Inflammatory macrophage (primary cell): ENCODE data around the gene DNAJC4.
"Not testable (repeated sequence)": the region's sequence is repeated elsewhere in the genome, so short reads cannot be mapped to it uniquely, and the experiment has no call there.

Source experiments
- DNase-seq, 2 donors: peaks; one replicate each; pipeline ENCODE4 v3.0.0-alpha.2; 2020 to 2022

The DNAJC4 gene

DNA sequence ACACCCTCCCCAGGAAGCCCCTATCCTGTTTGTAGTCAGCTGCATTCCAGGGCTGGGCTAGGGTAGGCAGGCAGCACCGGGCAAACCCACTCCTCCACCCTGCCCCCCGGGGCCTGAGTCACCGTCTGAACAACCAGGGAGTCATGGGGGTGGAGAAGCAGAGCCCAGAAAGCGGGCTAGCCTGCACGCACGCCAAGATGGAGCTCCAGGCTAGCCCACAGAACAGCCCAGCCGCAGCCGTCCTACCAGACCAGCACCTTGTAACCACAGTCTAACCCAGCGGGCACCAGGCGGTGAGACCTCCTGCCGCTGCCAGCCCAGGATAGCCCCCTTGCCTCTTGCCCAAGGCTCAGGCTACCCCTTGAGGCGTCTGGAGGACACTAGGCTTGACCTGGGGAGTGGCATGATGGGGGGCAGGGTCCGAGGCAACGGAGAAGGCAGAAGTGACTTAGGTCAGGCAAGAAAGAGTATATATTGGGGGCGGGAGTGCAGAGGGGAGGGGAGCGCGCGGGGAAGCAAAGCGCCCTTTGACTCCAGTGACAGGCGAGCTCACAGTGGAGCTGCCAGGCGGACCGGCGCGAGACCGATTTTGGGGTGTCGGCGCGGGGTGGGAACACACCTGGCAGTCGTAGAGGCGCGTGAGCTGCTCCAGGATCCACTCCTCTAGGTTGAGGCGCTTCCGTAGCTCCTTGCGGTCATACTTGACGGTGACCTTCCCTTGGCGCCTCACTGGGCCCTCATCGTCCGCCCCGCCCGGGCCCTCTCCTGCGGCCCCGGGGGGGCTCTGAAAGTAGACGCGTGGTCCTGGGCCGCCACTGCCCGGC is 15.7 kb downstream of the DNAJC4 start:
- peak; percentile 51 to 81 for DNase-seq

DNA sequence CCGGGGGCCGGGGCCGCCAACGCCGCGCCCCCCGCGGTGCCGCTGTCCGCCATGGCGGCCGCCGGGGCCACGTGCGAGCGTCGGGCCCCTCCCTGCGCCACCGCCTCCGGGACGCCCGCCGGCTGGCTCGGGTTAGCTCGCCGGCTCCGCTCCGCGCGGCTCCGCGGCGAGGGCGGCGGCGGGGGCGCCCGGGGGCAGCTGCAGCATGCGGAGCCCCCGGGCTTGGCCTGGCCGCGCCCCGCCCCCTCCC is 16.2 kb downstream of the DNAJC4 start:
- not testable (repeated sequence) for DNase-seq

DNA sequence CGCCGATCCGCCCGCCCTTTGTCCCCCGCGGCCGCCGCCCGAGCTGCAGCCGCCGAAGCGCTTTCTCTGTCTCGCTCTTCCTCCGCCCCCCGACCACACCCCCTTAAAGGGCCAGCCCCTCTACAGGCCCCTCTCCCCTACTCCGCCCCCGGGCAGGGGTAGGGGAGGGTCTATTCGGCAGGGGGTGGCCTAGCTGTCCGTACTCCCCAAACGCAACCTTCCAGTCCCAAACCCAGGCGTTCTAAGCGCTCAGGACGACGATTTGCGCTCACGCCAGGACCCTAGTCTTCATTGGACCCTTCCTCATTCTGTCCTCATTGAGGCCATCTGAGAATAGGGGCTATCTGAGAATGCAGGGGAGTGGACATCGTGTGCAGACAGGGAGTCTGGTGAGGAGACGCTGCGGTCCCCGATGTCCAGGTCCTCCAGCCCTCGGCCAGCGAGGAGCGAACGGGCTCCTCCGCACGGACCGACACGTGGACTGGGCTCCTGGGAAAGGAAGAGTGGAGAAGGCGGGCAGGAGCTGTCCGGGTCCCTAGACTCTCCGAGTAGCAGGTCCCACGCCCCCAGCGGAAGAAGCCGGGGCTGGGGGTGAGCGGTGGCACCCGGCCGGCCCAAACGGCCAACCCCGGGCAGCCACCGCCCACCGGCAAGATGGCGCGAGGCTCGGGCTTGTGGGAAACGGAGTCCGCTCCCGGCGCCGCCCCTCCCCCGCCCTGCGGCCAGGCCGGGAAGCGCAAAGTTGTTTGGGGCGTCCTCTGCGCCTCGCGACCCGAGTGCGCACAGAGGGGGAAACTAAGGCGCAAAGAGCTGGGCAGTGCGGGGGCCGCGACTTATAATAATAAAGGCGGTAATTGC is 16.8 kb downstream of the DNAJC4 start, which contains the start of gene PPP1R14B:
TSS of gene PPP1R14B (minus strand) at position 73 of the 858 bp plus-strand sequence. CDS start 270 bp downstream, outside the sequence.
- DNase-seq = peak; percentile 81 to 90

DNA sequence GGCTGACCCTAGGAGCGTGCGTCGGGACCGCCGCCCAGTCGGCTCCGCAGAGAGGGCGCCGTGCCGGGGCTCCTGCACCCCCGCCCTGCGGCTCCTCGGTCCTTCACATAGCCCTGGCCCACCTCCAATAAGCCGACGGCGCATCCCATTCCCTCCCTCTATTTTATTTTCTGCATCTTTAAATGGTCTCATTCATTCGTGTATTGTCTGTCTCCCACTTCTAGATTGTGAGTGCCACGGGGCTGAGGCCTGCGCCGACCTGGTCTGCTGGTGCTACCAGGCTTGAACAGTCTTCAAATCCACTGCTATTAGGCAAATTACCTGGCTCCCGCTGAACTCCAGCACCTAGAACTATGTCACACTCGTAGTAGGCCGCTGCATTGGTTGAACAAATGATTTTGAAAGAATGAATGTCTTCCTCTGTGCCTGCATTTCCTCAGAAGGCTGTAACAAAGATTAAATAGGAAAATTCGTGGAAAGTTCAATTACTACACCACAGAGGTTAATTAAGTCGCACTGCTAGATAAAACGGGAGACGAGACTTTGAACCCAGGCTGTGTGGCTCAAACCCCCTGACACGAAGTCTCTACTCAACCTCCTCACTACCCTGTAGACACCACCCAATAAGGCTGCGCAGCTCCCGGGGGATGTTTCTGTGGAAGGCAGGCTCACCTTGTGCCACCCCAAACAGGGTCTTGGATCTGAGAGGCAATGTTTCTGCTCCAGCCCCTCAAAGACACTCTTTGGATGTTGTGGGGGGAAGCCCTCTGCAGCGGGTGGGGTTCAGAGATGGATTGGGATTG is 17.6 kb downstream of the DNAJC4 start:
- no peak for DNase-seq

DNA sequence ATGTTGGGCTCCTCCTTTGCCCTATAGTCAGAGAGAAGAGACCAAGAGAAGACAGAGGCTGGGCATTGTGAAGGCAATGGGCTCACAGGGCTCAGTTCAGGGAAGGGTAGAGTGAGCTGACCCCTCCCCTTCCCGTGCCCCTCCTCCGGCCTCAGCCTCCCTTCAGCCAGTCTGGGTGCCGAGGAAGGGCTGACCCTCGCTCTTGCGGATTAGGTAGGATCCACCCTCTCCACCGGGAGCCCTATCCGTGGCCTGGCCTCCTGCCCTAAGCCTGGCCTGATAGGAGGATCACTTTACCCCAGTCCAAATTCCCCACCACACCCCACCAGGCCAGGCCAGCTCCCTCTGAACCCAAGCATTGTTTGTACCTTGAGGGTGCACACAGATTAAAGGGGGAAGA is 18.2 kb downstream of the DNAJC4 start:
- no peak for DNase-seq

DNA sequence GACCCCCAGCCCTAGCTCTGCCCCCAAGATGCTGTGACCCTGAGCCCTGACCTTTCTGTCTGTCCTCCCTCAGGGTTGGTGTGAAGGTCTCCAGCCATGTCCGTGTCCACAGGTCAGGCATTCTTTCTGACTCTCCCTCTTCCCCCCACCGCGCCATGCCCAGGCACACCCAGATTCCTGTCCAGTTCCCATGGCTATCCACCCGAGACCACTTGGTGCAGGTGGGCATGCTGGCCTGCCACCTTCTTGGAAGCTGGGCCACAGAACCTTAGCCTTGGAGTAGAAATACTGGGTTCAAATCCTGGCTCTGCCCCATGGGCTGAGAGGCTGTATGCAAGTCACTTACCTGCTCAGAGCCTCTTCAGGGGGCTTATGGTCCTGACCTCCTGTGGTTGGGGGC is 18.7 kb downstream of the DNAJC4 start:
- no peak for DNase-seq

DNA sequence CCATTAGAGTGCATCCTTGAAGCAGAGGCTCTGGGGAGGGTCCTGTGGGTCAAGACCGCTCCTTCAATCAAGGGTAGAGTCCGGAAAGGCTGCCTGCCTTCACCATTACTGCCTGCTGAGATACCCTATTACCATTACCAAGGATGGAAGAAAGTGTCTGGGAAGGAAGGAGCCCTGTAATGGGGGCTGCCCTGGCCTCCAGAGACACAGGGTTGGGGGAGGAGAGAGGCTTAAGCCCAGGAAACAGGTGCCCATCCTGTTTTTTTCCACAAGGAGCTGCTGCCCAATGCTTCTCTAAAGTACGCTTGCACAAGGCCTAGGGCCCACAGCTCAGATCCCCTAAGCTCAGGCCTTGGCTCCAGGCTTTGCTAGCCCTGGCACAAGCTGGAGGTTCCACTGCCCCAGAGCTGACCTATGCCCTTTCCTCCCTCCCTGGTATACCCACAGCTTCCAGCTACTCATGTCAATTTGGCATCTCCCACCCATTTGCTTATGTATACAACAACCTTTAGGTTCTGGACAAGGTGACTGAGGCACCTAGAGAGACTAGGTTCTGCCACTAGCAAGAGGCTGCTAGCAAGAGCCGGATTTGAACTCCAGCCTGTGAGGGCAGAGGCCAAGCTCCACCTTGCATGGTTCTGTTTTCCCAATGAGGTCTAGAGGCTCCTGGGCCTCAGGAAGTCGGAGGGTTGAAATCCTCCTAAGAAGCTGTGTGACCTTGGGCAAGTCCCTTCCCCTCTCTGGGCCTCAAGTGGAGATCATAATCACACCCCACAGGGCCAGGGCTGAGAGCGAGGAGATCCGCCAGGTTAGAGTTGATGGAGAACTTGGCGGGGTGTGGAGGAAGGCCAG is 19.4 kb downstream of the DNAJC4 start:
- DNase-seq = no peak

DNA sequence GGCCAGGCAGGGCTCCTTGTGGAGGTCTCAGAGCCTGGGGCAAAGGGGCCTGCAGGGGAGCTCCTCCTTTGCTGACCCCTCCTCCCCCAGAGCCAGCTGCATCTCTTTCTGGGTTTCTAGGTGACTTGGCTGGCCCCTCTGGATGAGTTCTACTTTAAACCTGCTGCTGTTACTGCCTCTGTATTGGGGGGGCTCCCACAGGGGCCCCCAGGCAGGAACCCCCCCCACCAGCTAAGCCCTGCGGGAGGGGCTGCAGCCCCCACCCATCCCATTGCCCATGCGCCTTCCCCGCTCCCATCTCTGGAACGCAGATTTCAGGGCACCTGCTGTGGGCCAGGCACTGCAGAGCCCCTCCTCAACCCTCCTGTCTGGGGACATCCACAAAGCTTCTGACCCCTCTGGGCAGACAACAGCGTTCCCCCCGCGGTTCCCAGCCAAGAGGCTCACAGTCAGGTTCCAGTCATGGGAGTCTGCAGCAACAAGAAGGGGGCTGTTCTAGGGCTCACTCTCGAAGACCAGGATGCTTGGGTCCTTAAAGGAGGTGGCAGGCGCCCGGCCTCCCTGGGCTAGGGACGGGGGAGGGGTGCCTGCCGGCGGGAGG is 20.2 kb downstream of the DNAJC4 start:
- DNase-seq = no peak

DNA sequence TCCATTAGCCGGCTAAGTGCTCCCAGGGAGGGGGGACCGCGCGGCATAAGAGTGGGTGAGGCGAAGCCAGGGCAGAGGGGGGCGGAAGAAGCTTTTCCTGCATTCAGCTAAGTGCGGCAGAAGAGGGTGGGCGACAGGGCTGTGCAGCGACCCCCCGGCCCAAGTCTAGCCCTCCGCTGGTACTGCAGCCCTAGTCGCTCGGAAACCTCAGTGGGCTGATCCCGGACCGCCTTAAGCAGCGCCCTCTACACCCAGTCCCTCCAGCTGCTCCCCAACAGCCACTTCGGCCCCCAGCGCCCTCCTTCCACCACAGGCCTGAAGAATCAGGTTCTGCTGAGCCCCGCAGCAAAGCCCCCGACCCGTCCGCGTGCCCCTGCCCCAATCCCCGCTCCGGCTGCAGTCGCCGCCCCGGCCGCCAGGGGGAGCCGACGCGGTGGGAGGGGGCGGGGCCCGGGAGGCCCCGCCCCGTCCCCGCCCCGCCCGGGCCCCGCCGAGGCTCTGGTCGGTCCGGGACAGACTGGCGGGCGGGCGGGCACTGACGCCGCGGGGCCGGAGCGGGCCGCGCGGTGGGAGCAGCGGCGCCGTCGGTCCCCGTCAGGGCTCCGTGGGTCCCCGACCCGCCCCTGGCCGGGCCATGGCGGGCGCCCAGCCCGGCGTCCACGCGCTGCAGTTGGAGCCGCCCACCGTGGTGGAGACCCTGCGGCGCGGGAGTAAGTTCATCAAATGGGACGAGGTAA is 20.8 kb downstream of the DNAJC4 start, which contains the start of gene PLCB3:
TSS of gene PLCB3 (plus strand) at position 515 of the 737 bp plus-strand sequence. CDS start at position 635, 120 bp downstream.
- DNase-seq = peak; percentile 54 to 73

DNA sequence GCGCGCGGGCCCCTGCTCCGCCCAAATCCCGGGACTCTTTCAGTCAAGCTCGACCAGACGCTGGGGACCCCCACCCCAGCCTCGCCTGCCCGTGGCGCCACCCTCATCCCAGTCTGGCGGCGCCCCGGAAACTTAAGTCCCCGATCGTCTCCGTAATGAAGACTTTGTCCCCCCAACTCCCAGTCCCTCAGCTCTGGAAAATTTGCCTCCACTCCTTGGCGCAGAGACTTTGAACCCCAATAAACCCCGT is 21.3 kb downstream of the DNAJC4 start:
- DNase-seq = no peak

DNA sequence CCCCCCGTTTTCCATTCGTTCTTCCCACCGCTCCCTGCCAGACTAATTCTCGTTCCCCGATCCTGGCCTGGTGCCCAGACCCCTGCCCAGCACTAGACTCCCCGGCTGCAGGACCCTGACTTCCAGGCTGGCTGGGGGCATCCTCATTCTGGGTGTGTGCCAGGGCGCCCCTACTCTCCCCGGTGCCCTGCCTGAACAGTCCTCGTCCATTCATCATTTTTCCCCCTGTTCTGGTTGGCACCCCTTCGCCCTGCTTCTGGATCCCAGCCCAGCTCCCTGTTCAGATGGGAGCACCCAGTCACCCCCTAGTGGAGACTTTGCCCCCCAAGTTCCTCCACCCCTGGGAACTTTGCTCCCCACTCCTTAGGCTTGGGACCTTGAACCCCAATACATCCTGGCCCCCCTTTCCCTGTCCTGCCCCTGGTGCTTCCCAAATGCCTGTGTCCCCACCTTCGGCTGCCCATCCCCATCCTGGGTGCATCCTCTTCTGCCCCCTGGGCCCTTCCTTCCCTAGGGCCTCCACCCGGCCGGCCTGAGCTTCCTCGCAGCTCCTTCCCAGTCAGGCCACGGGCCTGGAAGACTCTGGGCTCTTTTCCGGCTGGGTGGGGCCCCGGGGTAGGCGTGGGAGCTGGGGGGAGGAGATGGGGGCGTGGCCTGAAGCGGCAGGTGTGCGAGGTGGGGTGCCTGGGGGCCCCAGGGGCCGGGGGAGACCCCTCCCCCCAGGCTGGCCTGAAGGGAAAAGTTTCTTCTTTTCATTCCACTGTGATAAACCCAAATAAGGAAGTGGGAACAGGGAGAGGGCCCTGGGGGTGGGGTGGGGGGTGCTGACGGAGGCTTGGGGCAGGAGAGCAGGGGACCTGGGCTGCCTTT is 21.9 kb downstream of the DNAJC4 start:
- DNase-seq = peak; percentile 30 to 62

DNA sequence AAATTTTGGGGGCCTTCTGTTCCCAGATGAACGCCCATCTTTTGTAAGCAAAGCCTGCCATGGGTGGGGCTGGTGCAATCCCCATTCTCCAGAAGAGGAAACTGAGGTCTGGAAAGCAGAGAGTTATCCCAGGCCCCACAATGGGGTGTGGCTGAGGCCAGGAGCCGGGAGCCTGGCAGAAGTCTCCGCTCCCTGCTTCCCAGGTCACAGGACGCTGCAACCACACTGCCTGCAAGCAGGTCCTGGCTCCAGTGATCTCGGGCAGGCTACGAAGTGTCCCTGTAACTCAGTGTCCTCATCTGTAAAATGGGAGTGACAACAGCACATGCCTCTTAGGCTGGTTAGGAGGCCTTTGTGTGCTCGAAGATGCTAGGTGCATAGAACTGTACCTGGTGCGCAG is 22.7 kb downstream of the DNAJC4 start:
- no peak for DNase-seq

DNA sequence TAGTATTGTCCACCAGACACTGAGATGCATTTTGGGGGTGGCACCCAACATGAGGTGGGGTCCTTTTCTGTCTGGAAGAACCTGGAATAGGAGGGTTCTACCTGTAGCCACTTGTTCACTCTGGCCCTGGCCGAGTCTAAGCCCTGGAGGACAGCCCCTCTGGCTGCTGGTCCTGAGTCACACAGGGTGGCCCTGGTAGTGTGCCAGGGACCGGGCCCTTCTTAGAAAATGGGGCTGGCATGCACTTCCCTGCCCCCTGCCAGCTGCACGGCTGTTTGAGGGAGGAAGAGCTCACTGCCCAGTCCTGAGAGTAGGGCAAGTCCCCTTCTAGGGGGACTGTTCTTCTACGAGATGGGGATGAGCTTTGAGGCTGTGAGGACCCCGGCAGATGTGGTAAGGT is 23.1 kb downstream of the DNAJC4 start:
- no peak for DNase-seq

DNA sequence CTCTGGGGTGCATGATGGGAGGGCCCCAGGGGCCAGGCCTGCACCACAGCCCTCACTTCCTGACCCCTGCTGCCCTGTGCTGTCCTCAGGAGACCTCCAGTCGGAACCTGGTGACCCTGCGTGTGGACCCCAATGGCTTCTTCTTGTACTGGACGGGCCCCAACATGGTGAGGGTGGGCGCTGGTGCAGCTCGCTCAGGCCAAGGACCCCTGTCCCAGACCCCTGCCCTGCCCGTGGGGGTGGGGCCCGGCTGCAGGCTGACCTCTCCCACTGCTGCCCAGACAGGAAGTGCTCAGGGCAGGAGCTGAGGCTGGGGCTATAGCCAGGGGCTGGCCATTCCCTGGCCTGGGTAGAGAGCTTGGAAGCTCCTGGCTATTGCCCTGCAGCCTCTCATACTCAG is 24.0 kb downstream of the DNAJC4 start:
- DNase-seq = no peak

DNA sequence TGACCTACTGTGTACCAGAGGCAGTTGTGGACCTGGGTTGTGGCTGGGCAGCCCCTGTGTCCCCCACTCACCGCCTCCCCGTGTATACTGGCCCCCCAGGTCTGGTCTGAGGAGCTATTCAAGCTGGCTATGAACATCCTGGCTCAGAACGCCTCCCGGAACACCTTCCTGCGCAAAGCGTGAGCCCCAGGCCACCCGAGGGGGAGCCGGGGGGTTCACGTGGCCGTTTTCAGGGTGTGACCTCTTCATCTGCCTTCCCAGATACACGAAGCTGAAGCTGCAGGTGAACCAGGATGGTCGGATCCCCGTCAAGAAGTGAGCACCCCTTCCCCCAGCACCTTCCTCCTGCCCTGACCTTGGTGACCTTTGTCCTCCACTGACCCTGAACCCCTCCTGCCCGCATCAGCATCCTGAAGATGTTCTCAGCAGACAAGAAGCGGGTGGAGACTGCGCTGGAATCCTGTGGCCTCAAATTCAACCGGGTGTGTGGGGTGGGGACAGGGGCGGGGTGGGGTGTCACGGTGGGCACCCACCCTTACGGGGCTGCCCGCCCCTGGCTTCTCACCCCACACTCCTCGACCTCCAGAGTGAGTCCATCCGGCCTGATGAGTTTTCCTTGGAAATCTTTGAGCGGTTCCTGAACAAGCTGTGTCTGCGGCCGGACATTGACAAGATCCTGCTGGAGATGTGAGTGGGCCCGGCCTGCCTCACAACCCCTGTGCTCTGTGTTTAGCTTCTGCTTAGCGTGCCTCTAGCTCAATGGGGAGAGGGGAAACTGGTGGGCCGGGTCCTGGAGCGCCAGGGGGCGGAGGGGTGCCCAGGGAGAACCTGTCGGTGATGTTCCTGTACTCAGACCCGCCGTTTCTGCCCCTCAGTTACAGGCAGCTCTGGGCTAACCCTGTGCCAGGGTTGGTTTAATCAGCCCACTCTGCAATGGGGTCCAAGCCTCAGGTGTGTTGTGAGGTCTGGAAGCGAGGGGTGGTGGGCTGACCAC is 25.1 kb downstream of the DNAJC4 start:
- DNase-seq = no peak

DNA sequence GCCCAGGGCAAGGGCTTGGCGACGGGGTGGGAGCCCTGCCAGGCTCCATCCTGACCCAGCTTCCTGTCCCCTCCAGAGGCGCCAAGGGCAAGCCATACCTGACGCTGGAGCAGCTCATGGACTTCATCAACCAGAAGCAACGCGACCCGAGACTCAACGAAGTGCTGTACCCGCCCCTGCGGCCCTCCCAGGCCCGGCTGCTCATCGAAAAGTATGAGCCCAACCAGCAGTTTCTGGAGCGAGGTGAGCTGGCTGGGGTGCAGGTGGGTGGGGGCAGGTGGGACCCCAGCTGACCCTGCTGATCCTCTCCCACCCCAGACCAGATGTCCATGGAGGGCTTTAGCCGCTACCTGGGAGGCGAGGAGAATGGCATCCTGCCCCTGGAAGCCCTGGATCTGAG is 26.0 kb downstream of the DNAJC4 start:
- no peak for DNase-seq

DNA sequence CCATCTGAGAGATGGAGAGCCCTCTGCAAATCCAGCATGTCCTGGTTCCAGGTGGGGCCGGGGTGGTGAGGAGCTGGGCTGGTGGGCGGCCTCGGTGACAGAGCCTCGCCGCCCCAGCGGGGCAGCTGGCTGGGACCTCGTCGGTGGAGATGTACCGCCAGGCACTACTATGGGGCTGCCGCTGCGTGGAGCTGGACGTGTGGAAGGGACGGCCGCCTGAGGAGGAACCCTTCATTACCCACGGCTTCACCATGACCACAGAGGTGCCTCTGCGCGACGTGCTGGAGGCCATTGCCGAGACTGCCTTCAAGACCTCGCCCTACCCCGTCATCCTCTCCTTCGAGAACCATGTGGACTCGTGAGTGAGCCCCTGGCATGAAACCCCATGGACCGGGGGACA is 28.0 kb downstream of the DNAJC4 start:
- no peak for DNase-seq

DNA sequence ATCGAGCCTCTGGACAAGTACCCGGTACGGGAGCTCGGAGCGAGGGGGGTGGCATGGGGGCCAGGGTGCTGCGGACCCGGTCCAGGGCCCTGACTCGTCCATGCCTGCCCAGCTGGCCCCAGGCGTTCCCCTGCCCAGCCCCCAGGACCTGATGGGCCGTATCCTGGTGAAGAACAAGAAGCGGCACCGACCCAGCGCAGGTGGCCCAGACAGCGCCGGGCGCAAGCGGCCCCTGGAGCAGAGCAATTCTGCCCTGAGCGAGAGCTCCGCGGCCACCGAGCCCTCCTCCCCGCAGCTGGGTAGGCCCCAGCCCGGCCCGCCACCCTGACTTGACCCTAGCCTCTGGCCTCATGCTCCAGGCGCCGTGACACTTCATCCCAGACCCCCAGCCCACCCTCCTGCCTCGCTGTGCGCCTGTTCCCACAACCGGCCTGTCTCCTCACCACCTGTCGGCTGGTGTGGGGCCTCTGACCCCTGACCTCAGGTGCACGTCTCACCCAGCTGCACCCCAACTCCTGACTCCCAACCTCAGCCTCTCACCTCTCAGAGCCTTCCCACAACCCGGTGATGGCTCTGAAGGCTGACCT is 28.7 kb downstream of the DNAJC4 start:
- DNase-seq = no peak
